HEK293T (cell line): Measurements from ENCODE around the gene NKAIN2.
"Not testable (repeated sequence)": the region's sequence is repeated elsewhere in the genome, so short reads cannot be mapped to it uniquely, and the experiment has no call there.

Experiments used
- CTCF ChIA-PET: fragments of 350-600 bp; formaldehyde crosslinking; extraction: SDS; loops from one replicate; lab custom pipeline; 2021; ENCODE audit warnings: antibody characterized with exemption, inconsistent platforms; lab: Yijun Ruan, JAX
- POLR2A ChIA-PET: fragments of 350-600 bp; formaldehyde crosslinking; extraction: SDS; loops from one replicate; lab custom pipeline; 2020; ENCODE audit warnings: antibody characterized with exemption, inconsistent platforms; lab: Yijun Ruan, JAX
- DNase-seq: peaks from one replicate; pipeline ENCODE4 v3.0.0; 2012; ENCODE audit warnings: mixed read lengths; ENCODE audit errors: extremely low spot score
- ARNT ChIP-seq: fragments of 450-650 bp; IDR thresholded peaks from 2 replicates; pipeline ENCODE4 v1.6.1; 2017; ENCODE audit warnings: mild to moderate bottlenecking
- BHLHE40 ChIP-seq: fragments of 450-650 bp; IDR thresholded peaks from 2 replicates; pipeline ENCODE4 v1.6.1; 2016; ENCODE audit warnings: mild to moderate bottlenecking, moderate library complexity, borderline replicate concordance
- CTBP1 ChIP-seq: fragments of 450-650 bp; IDR thresholded peaks from 2 replicates; pipeline ENCODE4 v1.6.1; 2016; ENCODE audit warnings: borderline replicate concordance
- ELF4 ChIP-seq: fragments of 450-650 bp; IDR thresholded peaks from 2 replicates; pipeline ENCODE4 v1.6.1; 2017; ENCODE audit warnings: antibody characterized with exemption
- FOXA1 ChIP-seq: fragments of 450-650 bp; IDR thresholded peaks from 2 replicates; pipeline ENCODE4 v1.6.1; 2016; ENCODE audit warnings: mild to moderate bottlenecking
- FOXK2 ChIP-seq: fragments of 450-650 bp; IDR thresholded peaks from 2 replicates; pipeline ENCODE4 v1.6.1; 2016; ENCODE audit warnings: mild to moderate bottlenecking
- FOXM1 ChIP-seq: fragments of 450-650 bp; IDR thresholded peaks from 2 replicates; pipeline ENCODE4 v1.6.1; 2017; ENCODE audit warnings: mild to moderate bottlenecking, borderline replicate concordance
- HDGF ChIP-seq: fragments of 450-650 bp; IDR thresholded peaks from 2 replicates; pipeline ENCODE4 v1.6.1; 2017; ENCODE audit warnings: antibody characterized with exemption, borderline replicate concordance
- L3MBTL2 ChIP-seq: fragments of 450-650 bp; conservative IDR thresholded peaks from 2 replicates; pipeline ENCODE4 v1.6.1; 2016; ENCODE audit warnings: mild to moderate bottlenecking
- LEF1 ChIP-seq: fragments of 450-650 bp; IDR thresholded peaks from 2 replicates; pipeline ENCODE4 v1.6.1; 2017; ENCODE audit warnings: mild to moderate bottlenecking, borderline replicate concordance
- NFRKB ChIP-seq: fragments of 450-650 bp; IDR thresholded peaks from 2 replicates; pipeline ENCODE4 v1.6.1; 2016; ENCODE audit warnings: mild to moderate bottlenecking, moderate library complexity
- SP1 ChIP-seq: fragments of 450-650 bp; IDR thresholded peaks from 2 replicates; pipeline ENCODE4 v1.6.1; 2017
- SUZ12 ChIP-seq: fragments of 450-650 bp; IDR thresholded peaks from 2 replicates; pipeline ENCODE4 v1.6.1; 2016; ENCODE audit warnings: mild to moderate bottlenecking
- TARDBP ChIP-seq: fragments of 450-650 bp; IDR thresholded peaks from 2 replicates; pipeline ENCODE4 v1.6.1; 2016
- ZNF384 ChIP-seq: fragments of 450-650 bp; IDR thresholded peaks from 2 replicates; pipeline ENCODE4 v1.6.1; 2016
- TF ChIP-seq, protein P1 (sequence below): fragments of 450-650 bp; IDR thresholded peaks from 2 replicates; pipeline ENCODE4 v1.6.1; 2016

NKAIN2 gene

DNA sequence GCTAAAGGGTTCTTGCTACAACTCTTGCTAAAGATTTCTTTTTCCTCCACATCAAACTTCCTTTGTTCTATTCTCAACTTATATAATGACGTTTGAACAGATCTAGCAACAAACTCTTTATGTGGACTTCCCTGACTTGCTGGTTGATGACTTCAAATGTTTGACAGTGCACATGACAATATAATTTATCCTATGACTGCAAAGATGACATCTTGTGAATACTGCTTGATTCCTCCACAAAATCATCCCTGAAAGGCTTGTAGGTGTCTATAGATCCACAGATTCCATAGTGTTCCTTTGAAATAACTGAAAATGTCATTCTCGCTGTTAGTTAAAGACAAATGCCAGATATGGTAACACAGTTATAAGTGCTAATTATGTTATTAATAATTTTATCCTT lies 478.9 kb downstream of the NKAIN2 start:
- TF ChIP-seq SUZ12 (no peak), CTBP1 (no peak), NFRKB (no peak), HDGF (no peak), FOXK2 (no peak), FOXA1 (no peak), BHLHE40 (no peak), ELF4 (no peak), L3MBTL2 (no peak)
- no peak for DNase-seq
- ChIA-PET CTCF (no interaction called here), POLR2A (no interaction called here)

DNA sequence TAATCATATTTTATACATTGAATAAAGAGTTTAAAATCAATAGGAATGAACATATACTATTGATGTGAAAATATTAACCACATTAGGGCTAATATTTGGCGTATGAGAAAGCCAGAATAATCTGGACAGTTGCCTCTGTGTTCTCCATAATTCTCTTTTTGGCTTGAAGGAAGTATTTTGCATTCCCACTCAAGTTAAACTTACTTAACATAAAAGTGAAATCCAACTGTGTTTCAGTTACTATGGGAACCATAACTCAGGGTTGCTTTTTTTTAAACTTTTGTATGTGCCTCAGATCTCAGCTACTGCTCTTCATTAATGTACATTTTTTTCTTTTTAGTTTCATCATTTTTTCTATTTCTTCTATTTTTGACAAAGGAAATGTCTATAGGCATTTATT lies 479.8 kb downstream of the NKAIN2 start:
- CTCF ChIA-PET, result no interaction called here
- TF ChIP-seq FOXM1, result no peak
- no peak for TF ChIP-seq ZNF384
- TF ChIP-seq LEF1, result no peak
- TF ChIP-seq ARNT, result no peak
- no peak for TF ChIP-seq NFRKB
- TF ChIP-seq TARDBP, result no peak
- TF ChIP-seq FOXA1, result no peak
- no peak for TF ChIP-seq CTBP1
- no peak for TF ChIP-seq L3MBTL2
- TF ChIP-seq SUZ12, result no peak
- no peak for TF ChIP-seq HDGF
- no peak for TF ChIP-seq BHLHE40
- TF ChIP-seq SP1, result no peak
- DNase-seq, result no peak
- POLR2A ChIA-PET, result no interaction called here

DNA sequence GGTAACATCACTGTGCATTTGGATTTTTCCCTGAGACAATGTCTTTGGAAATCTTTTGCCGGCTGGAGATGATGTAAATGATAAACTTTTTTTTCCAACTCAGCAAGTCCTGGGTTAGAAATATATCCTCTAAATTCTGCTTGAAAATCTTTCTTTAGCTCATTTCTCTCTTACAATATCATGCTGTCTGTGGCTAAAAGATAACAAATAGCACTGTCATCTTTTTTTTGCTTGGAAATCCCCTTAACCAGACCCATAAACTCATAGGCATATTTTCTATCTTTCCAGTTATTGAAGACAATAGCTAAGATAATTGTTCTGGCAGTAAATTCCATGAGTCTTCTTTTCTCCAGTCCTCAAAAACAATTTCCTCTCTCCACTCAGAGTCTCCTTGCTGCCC lies 481.5 kb downstream of the NKAIN2 start:
- TF ChIP-seq NFRKB (no peak), TARDBP (no peak), LEF1 (no peak), SP1 (no peak), ARNT (no peak), BHLHE40 (no peak), FOXM1 (no peak), HDGF (no peak), CTBP1 (no peak), FOXA1 (no peak), FOXK2 (no peak), ELF4 (no peak), L3MBTL2 (no peak), ZNF384 (no peak), SUZ12 (no peak)
- TF ChIP-seq, protein P1, sequence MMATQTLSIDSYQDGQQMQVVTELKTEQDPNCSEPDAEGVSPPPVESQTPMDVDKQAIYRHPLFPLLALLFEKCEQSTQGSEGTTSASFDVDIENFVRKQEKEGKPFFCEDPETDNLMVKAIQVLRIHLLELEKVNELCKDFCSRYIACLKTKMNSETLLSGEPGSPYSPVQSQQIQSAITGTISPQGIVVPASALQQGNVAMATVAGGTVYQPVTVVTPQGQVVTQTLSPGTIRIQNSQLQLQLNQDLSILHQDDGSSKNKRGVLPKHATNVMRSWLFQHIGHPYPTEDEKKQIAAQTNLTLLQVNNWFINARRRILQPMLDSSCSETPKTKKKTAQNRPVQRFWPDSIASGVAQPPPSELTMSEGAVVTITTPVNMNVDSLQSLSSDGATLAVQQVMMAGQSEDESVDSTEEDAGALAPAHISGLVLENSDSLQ, result no peak
- DNase-seq, result no peak
- ChIA-PET POLR2A (interaction anchor here (0.6 kb wide), 1 partner anchor 482 kb away, joined by 3 read pairs; no protein-coding TSS in a partner anchor), CTCF (no interaction called here)

DNA sequence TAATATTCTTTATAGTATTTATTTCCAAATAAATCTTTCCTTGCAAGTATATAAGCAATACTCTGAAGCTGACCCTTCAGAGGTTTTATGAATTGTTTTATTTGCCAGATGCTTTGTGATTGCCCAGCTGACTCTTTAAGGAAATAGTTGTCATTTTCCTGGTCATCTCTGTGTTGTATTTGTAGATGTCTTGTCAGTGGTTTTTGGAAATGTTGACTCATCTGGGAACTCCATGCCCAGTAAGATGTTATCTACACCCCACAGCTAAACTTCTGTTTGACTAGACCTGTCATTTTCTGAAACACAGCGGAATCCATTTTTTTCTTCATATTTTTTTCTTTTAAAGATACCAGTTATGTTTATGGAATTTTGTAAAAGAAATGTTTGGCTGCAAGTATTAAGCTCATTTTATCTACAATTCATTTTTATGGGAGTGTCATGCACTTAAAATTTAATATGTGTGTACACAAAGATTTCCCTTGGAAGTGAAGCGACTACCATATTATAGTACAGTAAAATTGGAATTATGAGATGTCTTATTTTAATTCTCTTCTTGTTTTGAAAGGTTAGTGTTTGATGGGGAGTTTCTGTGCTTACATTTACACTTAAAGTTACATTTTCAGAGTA lies 491.0 kb downstream of the NKAIN2 start:
- ChIA-PET POLR2A (no interaction called here), CTCF (interaction anchor here (0.7 kb wide), 1 partner anchor 223 kb away, joined by 3 read pairs; no protein-coding TSS in a partner anchor)
- DNase-seq, result no peak
- TF ChIP-seq CTBP1 (no peak), ZNF384 (no peak), SP1 (no peak), ELF4 (no peak), L3MBTL2 (no peak), FOXK2 (no peak), FOXA1 (no peak), TARDBP (no peak), BHLHE40 (no peak), NFRKB (no peak), SUZ12 (no peak), ARNT (no peak), HDGF (no peak), FOXM1 (no peak), LEF1 (no peak)
- TF ChIP-seq, protein P1, result no peak

DNA sequence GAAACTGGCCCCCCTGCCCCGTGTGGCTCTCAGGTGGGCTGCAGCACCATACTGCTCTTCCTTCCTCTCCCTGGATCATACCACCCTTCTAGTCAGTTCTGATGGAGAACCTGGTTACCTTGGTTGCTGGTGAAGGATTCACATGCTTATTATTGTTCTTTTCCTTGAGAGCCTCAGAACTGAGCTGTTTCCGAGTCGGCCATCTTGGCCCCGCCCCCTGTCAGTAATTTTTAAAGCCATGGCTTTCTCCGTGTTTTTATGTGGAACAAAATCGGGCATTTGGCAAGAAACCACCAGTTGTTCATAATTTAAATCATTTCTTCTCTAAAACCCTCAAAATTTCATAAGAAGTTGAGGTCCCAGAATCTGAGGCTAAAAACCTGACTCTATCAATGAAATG lies 493.8 kb downstream of the NKAIN2 start:
- no peak for TF ChIP-seq FOXM1
- TF ChIP-seq NFRKB, result no peak
- TF ChIP-seq LEF1, result no peak
- TF ChIP-seq CTBP1, result no peak
- TF ChIP-seq FOXA1, result no peak
- TF ChIP-seq ARNT, result no peak
- TF ChIP-seq TARDBP, result no peak
- no peak for TF ChIP-seq BHLHE40
- TF ChIP-seq, protein P1, result no peak
- TF ChIP-seq SUZ12, result no peak
- CTCF ChIA-PET, result no interaction called here
- no peak for DNase-seq

DNA sequence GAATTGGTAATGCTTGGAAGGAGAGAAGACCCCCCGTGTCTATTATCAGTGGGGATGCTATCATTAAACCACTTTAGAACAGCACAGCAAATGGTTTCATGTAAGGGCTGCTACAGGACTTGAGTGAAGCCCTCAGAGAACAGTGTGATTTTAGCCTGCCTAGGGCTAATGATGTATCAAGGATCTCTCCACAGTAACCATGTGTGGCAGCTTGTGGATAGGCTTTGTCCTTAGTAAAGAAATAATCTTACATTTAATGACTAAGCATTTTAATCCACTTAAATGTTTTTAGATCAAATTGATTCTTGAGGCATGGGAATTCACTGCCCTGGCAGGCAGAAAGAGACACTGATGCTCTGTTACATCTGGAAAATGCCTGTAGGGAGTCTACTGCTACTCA lies 495.1 kb downstream of the NKAIN2 start:
- no peak for DNase-seq
- TF ChIP-seq FOXA1 (no peak), ZNF384 (no peak), ARNT (no peak), NFRKB (no peak), TARDBP (no peak), SUZ12 (no peak), L3MBTL2 (no peak), CTBP1 (no peak), BHLHE40 (no peak), FOXK2 (no peak), ELF4 (no peak), HDGF (no peak), FOXM1 (no peak), SP1 (no peak)
- TF ChIP-seq, protein P1, result no peak
- POLR2A ChIA-PET, result no interaction called here
- CTCF ChIA-PET, result no interaction called here

More for the DNA sequence above, 493.8 kb downstream of the NKAIN2 start:
- POLR2A ChIA-PET, result no interaction called here

DNA sequence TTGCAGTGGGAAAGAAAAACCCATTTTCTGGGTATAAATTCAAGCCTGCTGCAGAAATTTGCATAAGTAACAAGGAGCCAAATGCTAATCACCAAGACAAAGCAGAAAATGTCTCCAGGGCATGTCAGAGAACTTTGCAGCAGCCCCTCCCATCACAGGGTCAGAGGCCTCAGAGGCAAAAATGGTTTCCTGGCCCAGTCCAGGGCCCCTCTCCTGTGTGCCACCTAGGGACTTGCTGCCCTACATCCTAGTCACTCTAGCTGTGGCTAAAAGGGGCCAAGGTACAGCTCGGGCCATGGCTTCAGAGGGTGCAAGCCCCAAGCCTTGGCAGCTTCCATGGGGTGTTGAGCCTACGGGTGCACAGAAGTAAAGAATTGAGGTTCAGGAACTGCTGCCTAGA lies 497.2 kb downstream of the NKAIN2 start:
- CTCF ChIA-PET, DNase-seq, POLR2A ChIA-PET: not testable (repeated sequence)
